ENCODE results near the gene VPS13A. TPM values are rescaled to one million over a fixed set of nuclear protein-coding genes. Genes with fewer than 3 reads are reported as not detected.

Gene VPS13A
- total and polyA plus RNA-seq, 9 of the 15 experiments (the other 6 are each of a cell fraction or from before 2014, with no cell fraction given), result 5.6 to 29.9 (median 14.7) TPM

GRCh38 chr9:77426712-77427111, 249.4 kb downstream of the VPS13A start (continued):
- TF ChIP-seq MLLT1 (IDR thresholded peaks at IDR 0.05), result no peak
- TF ChIP-seq THRB (CRISPR knock-in tag; conservative IDR thresholded peaks at IDR 0.05), result no peak
- TF ChIP-seq CBX1 (IDR thresholded peaks at IDR 0.05; ENCODE audit: low read depth), result no peak
- no peak for TF ChIP-seq RUNX1 (IDR thresholded peaks at IDR 0.05; ENCODE audit: low read depth)

DNA sequence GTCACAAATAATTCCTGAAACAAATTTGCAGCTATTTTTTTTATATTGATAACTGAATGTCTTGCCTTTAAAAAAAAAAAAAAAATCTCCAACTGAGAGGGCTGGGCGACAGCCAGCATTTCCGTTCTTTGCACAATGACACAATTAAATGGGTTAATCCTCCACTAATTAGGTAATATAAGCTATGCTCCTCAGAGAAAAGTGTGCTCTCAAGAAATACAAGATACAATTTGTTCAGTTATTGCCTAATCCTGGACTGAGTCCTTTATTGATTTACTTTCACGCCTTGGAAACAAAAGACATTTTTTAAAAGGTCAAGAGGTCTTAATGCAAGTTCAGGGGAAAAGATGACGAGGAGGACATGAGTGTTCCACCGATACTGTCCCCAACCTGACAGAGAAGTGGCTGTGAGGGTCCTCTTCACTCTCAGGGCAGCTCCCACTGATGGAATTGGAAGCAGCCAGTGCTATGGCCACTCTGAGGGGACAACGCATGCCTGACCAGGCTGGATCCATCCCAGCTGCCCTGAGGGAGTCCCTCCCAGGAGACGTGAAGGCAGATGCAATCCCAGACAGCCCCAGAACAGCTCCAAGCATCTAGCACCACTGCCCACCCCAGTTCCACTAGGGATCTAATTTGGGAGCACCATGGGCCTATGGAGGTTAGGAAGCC, 250.1 kb downstream of the VPS13A start:
- Histone ChIP-seq H3K27ac (ENCODE audit: extremely low read depth, low read depth, low read length) (no peak overlapping the region), H3K4me2 (ENCODE audit: insufficient read depth, low read length) (no peak overlapping the region), H3K27me3 (ENCODE audit: control insufficient read depth in 2 of 2, insufficient read depth in 2 of 2, low read length in 2 of 2) (peaks cover 5 to 21% of the 10 kb centered on the region in 2 experiments; a peak in 3 of 5 replicates), H2AFZ (ENCODE audit: low read depth, low read length) (no peak overlapping the region), H3K9ac (ENCODE audit: insufficient read depth in 1 of 2, low read depth in 2 of 2, low read length in 2 of 2) (no peak overlapping the region), H3K9me3 (replicated peaks; ENCODE audit: control insufficient read depth, insufficient read depth, low read depth, low read length) (no peaks in the 10 kb centered on the region), H3K9me1 (ENCODE audit: control insufficient read depth, insufficient read depth, low read length) (no peaks in the 10 kb centered on the region), H3K4me3 (no peak overlapping the region), H3K4me1 (replicated peaks in 1 of 2; ENCODE audit: control insufficient read depth in 2 of 2, insufficient read depth in 2 of 2, low read length in 2 of 2) (no peaks in the 10 kb centered on the region), H4K20me1 (replicated peaks; ENCODE audit: control insufficient read depth, insufficient read depth, low read length) (no peaks in the 10 kb centered on the region), H3K36me3 (ENCODE audit: control insufficient read depth, insufficient read depth, low read length) (no peaks in the 10 kb centered on the region), H3K79me2 (ENCODE audit: control insufficient read depth, insufficient read depth, low read length) (no peaks in the 10 kb centered on the region)
- FAIRE-seq (no peak), DNase-seq (ENCODE audit: extremely low read depth in 1 of 4, low spot score in 3 of 4) (no peak), ATAC-seq (no peak)
- intact Hi-C loops (cut with micrococcal nuclease), result no loop called here
- in situ Hi-C loops (cut with MboI), result loop anchor here (25.0 kb wide), 1 partner anchor 935 kb away; no protein-coding TSS in a partner anchor
- CTCF ChIA-PET (ENCODE audit: low intra/inter-chr PET ratio), result no interaction called here
- POLR2A ChIA-PET, result no interaction called here
- 13% methylated on average over 7 of the region's 7 CpGs for WGBS (ENCODE audit: insufficient coverage, low coverage, missing lambda C conversion rate)
- BruUV-seq (replicated peaks), result no TSS peak
- TF ChIP-seq NR1H2 (CRISPR knock-in tag; IDR thresholded peaks at IDR 0.05), result no peak
- no peak for TF ChIP-seq ZKSCAN3 (CRISPR knock-in tag; IDR thresholded peaks at IDR 0.05)
- TF ChIP-seq, protein P1, sequence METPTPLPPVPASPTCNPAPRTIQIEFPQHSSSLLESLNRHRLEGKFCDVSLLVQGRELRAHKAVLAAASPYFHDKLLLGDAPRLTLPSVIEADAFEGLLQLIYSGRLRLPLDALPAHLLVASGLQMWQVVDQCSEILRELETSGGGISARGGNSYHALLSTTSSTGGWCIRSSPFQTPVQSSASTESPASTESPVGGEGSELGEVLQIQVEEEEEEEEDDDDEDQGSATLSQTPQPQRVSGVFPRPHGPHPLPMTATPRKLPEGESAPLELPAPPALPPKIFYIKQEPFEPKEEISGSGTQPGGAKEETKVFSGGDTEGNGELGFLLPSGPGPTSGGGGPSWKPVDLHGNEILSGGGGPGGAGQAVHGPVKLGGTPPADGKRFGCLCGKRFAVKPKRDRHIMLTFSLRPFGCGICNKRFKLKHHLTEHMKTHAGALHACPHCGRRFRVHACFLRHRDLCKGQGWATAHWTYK (CRISPR knock-in tag; IDR thresholded peaks at IDR 0.05), result no peak
- no peak for TF ChIP-seq SRSF3 (IDR thresholded peaks at IDR 0.05; ENCODE audit: insufficient read depth, low read length)
- TF ChIP-seq, protein P2, sequence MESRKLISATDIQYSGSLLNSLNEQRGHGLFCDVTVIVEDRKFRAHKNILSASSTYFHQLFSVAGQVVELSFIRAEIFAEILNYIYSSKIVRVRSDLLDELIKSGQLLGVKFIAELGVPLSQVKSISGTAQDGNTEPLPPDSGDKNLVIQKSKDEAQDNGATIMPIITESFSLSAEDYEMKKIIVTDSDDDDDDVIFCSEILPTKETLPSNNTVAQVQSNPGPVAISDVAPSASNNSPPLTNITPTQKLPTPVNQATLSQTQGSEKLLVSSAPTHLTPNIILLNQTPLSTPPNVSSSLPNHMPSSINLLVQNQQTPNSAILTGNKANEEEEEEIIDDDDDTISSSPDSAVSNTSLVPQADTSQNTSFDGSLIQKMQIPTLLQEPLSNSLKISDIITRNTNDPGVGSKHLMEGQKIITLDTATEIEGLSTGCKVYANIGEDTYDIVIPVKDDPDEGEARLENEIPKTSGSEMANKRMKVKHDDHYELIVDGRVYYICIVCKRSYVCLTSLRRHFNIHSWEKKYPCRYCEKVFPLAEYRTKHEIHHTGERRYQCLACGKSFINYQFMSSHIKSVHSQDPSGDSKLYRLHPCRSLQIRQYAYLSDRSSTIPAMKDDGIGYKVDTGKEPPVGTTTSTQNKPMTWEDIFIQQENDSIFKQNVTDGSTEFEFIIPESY (CRISPR knock-in tag; IDR thresholded peaks at IDR 0.05), result no peak
- TF ChIP-seq KAT2B (IDR thresholded peaks at IDR 0.05; ENCODE audit: low read depth, low read length), result no peak
- no peak for TF ChIP-seq NFE2L1 (tag; IDR thresholded peaks at IDR 0.05; ENCODE audit: borderline replicate concordance, low read depth)

Data from K562 (cell line).